ENCODE measurements around the gene SPEF1. TPM values are rescaled to one million over a fixed set of nuclear protein-coding genes. Genes with fewer than 3 reads are reported as not detected.
A peak's percentile ranks its signal among the peaks of the same experiment; 100 is the strongest.

The SPEF1 gene
- total RNA-seq, 1 experiment from 2014 or later, result not detected

DNA sequence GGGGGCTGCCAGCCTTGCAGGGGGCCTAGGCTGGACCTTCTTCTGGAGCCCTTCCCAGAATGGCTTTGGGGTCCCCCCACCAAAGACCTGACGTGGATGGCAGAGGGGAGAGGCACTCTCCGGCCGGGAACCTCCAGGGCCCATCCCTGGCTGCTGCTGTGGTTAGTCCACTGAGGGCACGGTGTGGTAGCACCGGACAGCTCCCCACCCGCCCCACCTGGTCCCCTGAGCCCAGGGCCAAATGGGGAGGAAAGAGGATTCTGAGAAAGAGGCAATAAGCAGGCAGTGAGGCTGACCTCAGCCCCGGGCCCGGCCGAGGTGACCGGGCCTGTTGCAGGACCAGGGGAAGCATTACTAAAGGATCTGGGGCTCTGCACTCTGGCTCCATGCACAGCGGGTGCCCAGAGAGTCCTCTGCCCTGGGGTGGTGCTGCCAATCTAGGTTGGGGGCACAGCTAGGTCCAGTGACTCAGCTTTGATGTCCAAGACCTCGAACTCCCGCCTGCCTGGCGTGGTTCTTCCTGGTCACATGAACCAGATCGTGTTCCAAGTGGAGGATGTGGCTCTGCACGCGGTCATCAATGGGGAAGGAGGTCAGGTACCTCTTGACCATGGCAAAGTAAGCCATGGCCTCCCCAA, 3.1 kb upstream of the SPEF1 start:
- BruUV-seq (replicated peaks), result TSS peak; percentile 52
- intact Hi-C loops (cut with micrococcal nuclease), result loop anchor here (10.0 kb wide), 1 partner anchor 290 kb away; no protein-coding TSS in a partner anchor
- ChIA-PET CTCF (interaction anchor here (0.6 to 12.0 kb wide), 4 partner anchors 16 to 302 kb away, joined by 3 to 231 read pairs (median 13); partner anchors contain the start of genes ADISSP and AP5S1), POLR2A (interaction anchor here (1.3 to 5.2 kb wide), 4 partner anchors 11 to 110 kb away, joined by 3 to 61 read pairs (median 17); partner anchors contain the start of genes ADISSP and CDC25B)
- H3K27ac Mint-ChIP-seq (ENCODE audit: low read depth, unreplicated experiment), result peak overlapping the region; percentile 39
- H3K36me3 Mint-ChIP-seq (ENCODE audit: insufficient read depth, unreplicated experiment), result peaks cover 21% of the 10 kb centered on the region
- H3K4me3 Mint-ChIP-seq (ENCODE audit: unreplicated experiment), result peak overlapping the region; percentile 76
- H3K9me3 Mint-ChIP-seq (ENCODE audit: unreplicated experiment), result no peaks in the 10 kb centered on the region
- no peaks in the 10 kb centered on the region for H3K27me3 Mint-ChIP-seq (ENCODE audit: insufficient read depth, unreplicated experiment)
- peaks cover 48% of the 10 kb centered on the region for H3K4me1 Mint-ChIP-seq (ENCODE audit: insufficient read depth, unreplicated experiment)
- TF ChIP-seq, protein P1, sequence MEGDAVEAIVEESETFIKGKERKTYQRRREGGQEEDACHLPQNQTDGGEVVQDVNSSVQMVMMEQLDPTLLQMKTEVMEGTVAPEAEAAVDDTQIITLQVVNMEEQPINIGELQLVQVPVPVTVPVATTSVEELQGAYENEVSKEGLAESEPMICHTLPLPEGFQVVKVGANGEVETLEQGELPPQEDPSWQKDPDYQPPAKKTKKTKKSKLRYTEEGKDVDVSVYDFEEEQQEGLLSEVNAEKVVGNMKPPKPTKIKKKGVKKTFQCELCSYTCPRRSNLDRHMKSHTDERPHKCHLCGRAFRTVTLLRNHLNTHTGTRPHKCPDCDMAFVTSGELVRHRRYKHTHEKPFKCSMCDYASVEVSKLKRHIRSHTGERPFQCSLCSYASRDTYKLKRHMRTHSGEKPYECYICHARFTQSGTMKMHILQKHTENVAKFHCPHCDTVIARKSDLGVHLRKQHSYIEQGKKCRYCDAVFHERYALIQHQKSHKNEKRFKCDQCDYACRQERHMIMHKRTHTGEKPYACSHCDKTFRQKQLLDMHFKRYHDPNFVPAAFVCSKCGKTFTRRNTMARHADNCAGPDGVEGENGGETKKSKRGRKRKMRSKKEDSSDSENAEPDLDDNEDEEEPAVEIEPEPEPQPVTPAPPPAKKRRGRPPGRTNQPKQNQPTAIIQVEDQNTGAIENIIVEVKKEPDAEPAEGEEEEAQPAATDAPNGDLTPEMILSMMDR (IDR thresholded peaks at IDR 0.05; ENCODE audit: unreplicated experiment), result no peak
- no peak for DNase-seq (ENCODE audit: unreplicated experiment)

DNA sequence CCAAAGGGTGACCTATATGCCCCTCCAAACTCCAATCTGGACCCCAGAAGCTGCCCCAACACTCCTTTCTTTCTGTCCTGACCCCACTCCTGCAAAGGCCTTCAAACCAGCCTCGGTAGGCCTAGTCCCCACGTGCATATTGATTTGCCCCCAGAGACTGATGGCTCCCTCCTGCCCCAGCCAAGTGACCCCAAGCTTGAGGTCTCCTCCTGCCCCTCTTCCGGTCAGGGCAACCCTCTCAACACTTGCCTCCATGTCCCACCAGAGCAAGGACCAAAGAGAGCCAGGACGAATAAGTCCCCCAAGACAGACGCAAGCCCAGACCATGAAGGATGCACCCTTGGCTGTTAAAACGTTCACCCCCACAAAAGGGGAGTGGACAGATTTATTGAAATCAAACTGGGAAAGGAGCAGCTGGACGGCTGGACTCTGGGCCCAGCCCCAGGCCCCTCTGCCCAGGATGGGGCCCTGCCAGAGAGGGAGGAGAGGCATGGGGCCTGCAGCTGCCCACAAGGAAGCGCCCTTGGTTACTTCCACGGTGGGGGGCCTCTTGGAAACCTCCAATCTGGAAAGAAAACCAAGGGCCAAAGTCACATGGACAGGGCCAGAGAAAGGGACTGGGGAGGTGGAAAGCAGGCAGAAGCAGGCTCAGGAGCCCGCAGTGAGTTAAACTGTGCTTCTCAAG, 2.4 kb upstream of the SPEF1 start:
- no peak for DNase-seq (ENCODE audit: unreplicated experiment)
- Mint-ChIP-seq H3K4me1 (ENCODE audit: insufficient read depth, unreplicated experiment) (peaks cover 44% of the 10 kb centered on the region), H3K27ac (ENCODE audit: low read depth, unreplicated experiment) (peak overlapping the region; percentile 39), H3K36me3 (ENCODE audit: insufficient read depth, unreplicated experiment) (peaks cover 21% of the 10 kb centered on the region), H3K4me3 (ENCODE audit: unreplicated experiment) (peak overlapping the region; percentile 31), H3K27me3 (ENCODE audit: insufficient read depth, unreplicated experiment) (no peaks in the 10 kb centered on the region), H3K9me3 (ENCODE audit: unreplicated experiment) (no peaks in the 10 kb centered on the region)
- POLR2A ChIA-PET, result interaction anchor here (1.2 to 5.2 kb wide), 3 partner anchors 15 to 109 kb away, joined by 3 to 61 read pairs (median 7); partner anchors contain the start of gene ADISSP
- no TSS peak for BruUV-seq (replicated peaks)
- TF ChIP-seq, protein P1 (IDR thresholded peaks at IDR 0.05; ENCODE audit: unreplicated experiment), result no peak
- CTCF ChIA-PET, result interaction anchor here (0.6 to 12.0 kb wide), 4 partner anchors 15 to 71 kb away, joined by 3 to 231 read pairs (median 14); partner anchors contain the start of genes ADISSP and AP5S1
- intact Hi-C loops (cut with micrococcal nuclease), result loop anchor here (10.0 kb wide), 1 partner anchor 291 kb away; no protein-coding TSS in a partner anchor

DNA sequence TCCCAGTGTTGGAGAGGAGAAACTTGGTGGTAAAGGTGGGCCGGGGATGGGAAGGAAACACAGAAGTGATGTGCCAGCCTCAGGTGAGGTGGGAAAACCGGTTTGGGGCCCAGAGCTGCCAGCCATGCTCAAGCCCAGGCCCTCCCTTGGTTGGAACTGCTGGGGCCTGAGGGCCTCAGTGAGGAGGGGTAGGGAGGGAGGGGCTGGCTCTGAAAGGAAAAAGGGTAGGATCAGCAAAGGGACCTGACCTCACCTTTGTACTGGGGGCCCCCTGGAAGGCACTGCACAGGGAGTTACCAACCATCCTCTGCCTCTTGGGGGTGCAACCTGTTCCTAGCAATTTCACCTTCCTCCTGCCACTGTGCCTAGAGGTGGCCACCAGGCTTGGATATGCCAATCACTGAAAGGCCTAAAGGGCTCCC, 1.8 kb upstream of the SPEF1 start:
- Mint-ChIP-seq H3K4me1 (ENCODE audit: insufficient read depth, unreplicated experiment) (peaks cover 41% of the 10 kb centered on the region), H3K36me3 (ENCODE audit: insufficient read depth, unreplicated experiment) (peaks cover 21% of the 10 kb centered on the region), H3K27me3 (ENCODE audit: insufficient read depth, unreplicated experiment) (no peaks in the 10 kb centered on the region), H3K27ac (ENCODE audit: low read depth, unreplicated experiment) (peak overlapping the region; percentile 39), H3K9me3 (ENCODE audit: unreplicated experiment) (no peaks in the 10 kb centered on the region), H3K4me3 (ENCODE audit: unreplicated experiment) (peak overlapping the region; percentile 31)
- no TSS peak for BruUV-seq (replicated peaks)
- CTCF ChIA-PET, result interaction anchor here (0.6 to 12.0 kb wide), 8 partner anchors 14 to 92 kb away, joined by 3 to 231 read pairs (median 6); partner anchors contain the start of genes ADISSP and AP5S1
- intact Hi-C loops (cut with micrococcal nuclease), result loop anchor here (10.0 kb wide), 1 partner anchor 292 kb away; no protein-coding TSS in a partner anchor
- POLR2A ChIA-PET, result interaction anchor here (1.2 kb wide), 1 partner anchor 15 kb away, joined by 7 read pairs; the partner anchor contains the start of gene ADISSP
- DNase-seq (ENCODE audit: unreplicated experiment), result no peak
- TF ChIP-seq, protein P1 (IDR thresholded peaks at IDR 0.05; ENCODE audit: unreplicated experiment), result no peak

All from MCF 10A (cell line).